Psoas muscle (tissue), 8 donors: ENCODE data around the gene PRH1. TPM values are rescaled to one million over a fixed set of nuclear protein-coding genes. Genes with fewer than 3 reads are reported as not detected.

Source experiments
- ATAC-seq, 4 donors: fragments of 200-7000 bp; cut with Tn5 transposase; one replicate each; pipeline ENCODE4 v1.9.1; 2020; ENCODE audit warnings: moderate library complexity in 3 of 4, mild to moderate bottlenecking in 2 of 4
- DNase-seq, 2 donors: peaks; one replicate each; pipeline ENCODE4 v3.0.0-alpha.2; 2020
- H3K27ac ChIP-seq: fragments of 200-600 bp; one replicate; pipeline ENCODE4 v1.8.0; 2022
- H3K27me3 ChIP-seq, 3 donors: fragments of 200-600 bp in 1 of 3; one replicate each; pipeline versions ENCODE4 v1.6.1 to v1.8.0; 2013 to 2022; ENCODE audit warnings: low read length in 2 of 3, mild to moderate bottlenecking in 2 of 3, moderate library complexity in 1 of 3; ENCODE audit not compliant: insufficient read depth in 3 of 3
- H3K36me3 ChIP-seq, 2 donors: fragments of 200-600 bp in 1 of 2; one replicate each; pipeline versions ENCODE4 v1.6.1 to v1.8.0; 2013 to 2022; ENCODE audit warnings: low read depth in 1 of 2, mild to moderate bottlenecking in 1 of 2, moderate library complexity in 1 of 2; ENCODE audit not compliant: insufficient read depth in 1 of 2
- H3K4me1 ChIP-seq: fragments of 200-600 bp; one replicate; pipeline ENCODE4 v1.8.0; 2022
- H3K4me3 ChIP-seq: fragments of 200-600 bp; one replicate; pipeline ENCODE4 v1.8.0; 2022; ENCODE audit warnings: mild to moderate bottlenecking
- H3K9me3 ChIP-seq: fragments of 200-600 bp; one replicate; pipeline ENCODE4 v1.8.0; 2022
- WGBS, 3 donors: extraction: QIAGEN DNeasy Blood & Tissue Kit; methylation state at CpG; one replicate each; pipeline versions ENCODE4 v1.1.6 to v1.1.7; 2013; 5-methylcytosine and 5-hydroxymethylcytosine counted together
- intact Hi-C, 2 donors: fragments of 100-400 bp; cut with DNase I; formaldehyde crosslinking; loops; one replicate each; pipeline versions ENCODE4 v1.11.0 to v1.14.2; 2022
- long read RNA-seq, 2 donors: library from polyadenylated mRNA; unstranded; transcript quantifications; one replicate each; pipeline ENCODE4 v2.0.0, GENCODE V29; 2021
- polyA plus RNA-seq, 3 donors: library from polyadenylated mRNA; stranded (reverse); fragments of 200-250 nt; gene quantifications; one replicate each; pipeline ENCODE4 v1.2.3, GENCODE V29; 2013
- total RNA-seq, 4 donors: library from RNA; stranded (reverse); fragmentation: NEBNext Ultra II Directional in 2 of 4; extraction: Animal tissue kit (Norgen Biotek cat#: 25700) in 2 of 4; gene quantifications; one replicate each; pipeline versions ENCODE4 v1.2.1 to v1.2.4, GENCODE V29; 2021 to 2023
- TF ChIP-seq, protein P1 (sequence below): fragments of 200-600 bp; IDR thresholded peaks from one replicate; pipeline ENCODE4 v1.8.0; 2022; ENCODE audit warnings: antibody characterized with exemption
- donor health status: healthy with polysubstance abuse.
- donor health status: DM: no; HTN: no; CAD: no; lungs with moderate emphysema.
- donor health status: Bipolar disorder and iron deficiency.
- donor health status: healthy.
- donor health status: DM: yes; HTN: yes; CAD: no.
- donor health status: DM: no; HTN: no; CAD: no.
- donor health status: DM: no; HTN: no; CAD: no.
- donor health status: DM: yes; HTN: yes; CAD: no.

PRH1 gene
- total RNA-seq (1 to 10 TPM; 3.0 to 6.1 (median 4.4) TPM), polyA plus RNA-seq (1 to 10 TPM in 2 of 3 donors, under 1 TPM in 1; 0.59 to 3.0 (median 1.2) TPM)
- long read RNA-seq, donor 1: 0 reads
- long read RNA-seq, donor 2, partial matches to known transcripts: 1 of 1 reads
- long read RNA-seq, donor 2, other reads (novel, unspliced or antisense): 0 of 1 reads

DNA sequence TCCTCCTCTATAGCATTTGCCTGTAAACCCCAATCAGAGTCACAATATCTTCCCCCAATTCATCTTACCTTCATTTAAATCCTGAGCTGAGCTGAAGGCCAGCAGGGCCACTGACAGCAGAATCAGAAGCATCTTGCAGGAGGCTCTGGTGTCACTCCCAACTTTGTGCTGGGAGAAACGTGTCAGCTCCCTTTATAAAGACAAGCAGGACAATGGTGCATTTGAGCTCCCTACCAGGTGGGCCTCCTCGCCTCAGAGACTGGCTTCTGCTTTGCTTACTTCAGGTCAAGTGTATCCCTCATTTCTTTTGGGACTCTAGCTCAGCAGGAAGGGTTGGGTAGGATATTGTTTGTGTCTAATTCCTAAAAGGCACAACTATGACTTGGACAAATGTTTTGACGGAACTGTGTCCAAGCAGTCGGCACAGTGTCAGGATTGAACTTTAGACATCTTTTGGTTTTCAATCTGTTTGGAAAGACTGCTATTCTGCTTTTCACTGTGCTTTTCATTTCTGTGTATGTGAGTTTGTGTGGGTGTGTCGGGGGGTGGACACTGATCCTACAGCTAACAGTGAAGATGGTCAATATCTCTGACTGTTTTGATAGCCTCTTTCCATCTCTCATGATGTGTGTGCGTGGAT, at the start of gene PRH1:
PRH1 (minus strand) TSS at position 170 of the 640 bp plus-strand sequence; CDS start at position 132, 38 bp downstream.
- Histone ChIP-seq H3K4me1 (no peaks in the 10 kb centered on the region), H3K4me3 (no peak within 1 kb of the TSS), H3K27me3 (no peaks in the 10 kb centered on the region), H3K36me3 (peaks cover 0 to 16% of the 10 kb centered on the region in 2 donors), H3K27ac (no peak within 1 kb of the TSS), H3K9me3 (no peaks in the 10 kb centered on the region)
- ATAC-seq (no peak), DNase-seq (no peak)
- intact Hi-C loops: no loop called here
- WGBS, 3 donors: 94 to 95% (median 94%) methylated on average over 6 of the region's 6 CpGs
- TF ChIP-seq, protein P1, sequence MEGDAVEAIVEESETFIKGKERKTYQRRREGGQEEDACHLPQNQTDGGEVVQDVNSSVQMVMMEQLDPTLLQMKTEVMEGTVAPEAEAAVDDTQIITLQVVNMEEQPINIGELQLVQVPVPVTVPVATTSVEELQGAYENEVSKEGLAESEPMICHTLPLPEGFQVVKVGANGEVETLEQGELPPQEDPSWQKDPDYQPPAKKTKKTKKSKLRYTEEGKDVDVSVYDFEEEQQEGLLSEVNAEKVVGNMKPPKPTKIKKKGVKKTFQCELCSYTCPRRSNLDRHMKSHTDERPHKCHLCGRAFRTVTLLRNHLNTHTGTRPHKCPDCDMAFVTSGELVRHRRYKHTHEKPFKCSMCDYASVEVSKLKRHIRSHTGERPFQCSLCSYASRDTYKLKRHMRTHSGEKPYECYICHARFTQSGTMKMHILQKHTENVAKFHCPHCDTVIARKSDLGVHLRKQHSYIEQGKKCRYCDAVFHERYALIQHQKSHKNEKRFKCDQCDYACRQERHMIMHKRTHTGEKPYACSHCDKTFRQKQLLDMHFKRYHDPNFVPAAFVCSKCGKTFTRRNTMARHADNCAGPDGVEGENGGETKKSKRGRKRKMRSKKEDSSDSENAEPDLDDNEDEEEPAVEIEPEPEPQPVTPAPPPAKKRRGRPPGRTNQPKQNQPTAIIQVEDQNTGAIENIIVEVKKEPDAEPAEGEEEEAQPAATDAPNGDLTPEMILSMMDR: no peak

DNA sequence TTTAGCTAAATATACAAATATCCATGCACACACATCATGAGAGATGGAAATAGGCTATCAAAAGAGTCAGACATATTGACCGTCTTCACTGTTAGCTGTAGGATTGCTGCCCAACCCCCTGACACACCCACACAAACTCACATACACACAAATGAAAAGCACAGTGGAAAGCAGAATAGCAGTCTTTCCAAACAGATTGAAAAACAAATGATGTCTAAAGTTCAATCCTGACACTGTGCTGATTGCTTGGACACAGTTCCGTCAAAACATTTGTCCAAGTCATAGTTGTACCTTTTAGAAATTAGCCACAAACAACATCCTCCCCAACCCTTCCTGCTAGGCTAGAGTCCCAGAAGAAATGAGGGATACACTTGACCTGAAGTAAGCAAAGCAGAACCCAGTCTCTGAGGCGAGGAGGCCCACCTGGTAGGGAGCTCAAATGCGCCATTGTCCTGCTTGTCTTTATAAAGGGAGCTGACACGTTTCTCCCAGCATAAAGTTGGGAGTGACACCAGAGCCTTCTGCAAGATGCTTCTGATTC, 44.8 kb upstream of the PRH1 start, which contains the start of gene PRH2:
PRH2 (plus strand) TSS at position 491 of the 541 bp plus-strand sequence; CDS start at position 529, 38 bp downstream.
- DNase-seq: no peak
- H3K27me3 ChIP-seq: no peaks in the 10 kb centered on the region

DNA sequence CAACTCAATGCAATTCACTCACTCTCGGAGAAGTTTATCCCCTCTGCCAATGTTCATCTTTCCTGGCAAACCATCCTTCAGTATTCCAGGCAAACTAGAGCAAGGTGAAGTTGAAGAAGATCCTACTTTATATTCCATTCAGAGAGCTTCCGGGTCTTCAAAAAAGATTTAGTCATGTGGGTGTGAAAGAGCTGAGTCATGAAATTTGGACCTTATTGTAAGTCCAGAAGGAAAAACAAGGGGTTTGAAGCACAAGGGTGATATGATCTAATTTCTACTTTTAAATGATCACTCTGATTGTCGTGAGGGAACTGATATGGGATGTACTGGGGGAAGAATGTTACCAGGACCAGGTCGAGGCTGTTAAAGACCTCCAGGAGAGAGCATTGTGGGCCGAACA, 42.2 kb upstream of the PRH1 start:
- ATAC-seq: no peak
- H3K9me3 ChIP-seq: no peaks in the 10 kb centered on the region
- no peak overlapping the region for H3K4me3 ChIP-seq
- intact Hi-C loops: no loop called here
- TF ChIP-seq, protein P1: no peak
- no peaks in the 10 kb centered on the region for H3K27me3 ChIP-seq
- H3K4me1 ChIP-seq: no peaks in the 10 kb centered on the region
- 86 to 95% (median 88%) methylated on average over 5 of the region's 5 CpGs for WGBS, 3 donors
- no peak overlapping the region for H3K27ac ChIP-seq
- H3K36me3 ChIP-seq: no peaks in the 10 kb centered on the region
- DNase-seq: no peak

More for the DNA sequence above, 44.8 kb upstream of the PRH1 start, which contains the start of gene PRH2:
- intact Hi-C loops: no loop called here
- Histone ChIP-seq H3K4me1 (no peaks in the 10 kb centered on the region), H3K9me3 (no peaks in the 10 kb centered on the region), H3K27ac (no peak within 1 kb of the TSS), H3K4me3 (no peak within 1 kb of the TSS), H3K36me3 (no peaks in the 10 kb centered on the region)
- 96 to 97% (median 96%) methylated on average over 5 of the region's 5 CpGs for WGBS, 3 donors
- TF ChIP-seq, protein P1: no peak
- no peak for ATAC-seq

DNA sequence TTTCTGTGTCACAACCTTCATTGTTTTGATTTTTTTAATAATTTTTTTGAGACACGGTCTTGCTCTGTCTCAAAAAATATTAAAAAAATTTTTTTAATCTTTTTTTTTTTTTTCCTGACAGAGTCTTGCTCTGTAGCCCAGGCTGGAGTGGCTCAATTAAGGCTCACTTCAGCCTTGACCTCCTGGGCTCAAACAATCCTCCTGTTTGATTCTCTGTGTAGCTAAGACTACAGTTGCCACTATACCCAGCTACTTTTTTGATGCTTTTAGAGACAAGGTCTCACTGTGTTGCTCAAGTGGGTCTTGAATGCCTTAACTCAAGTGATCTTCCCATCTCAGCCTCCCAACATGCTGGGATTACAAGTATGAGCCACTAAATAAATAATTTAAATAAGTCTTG, 35.8 kb upstream of the PRH1 start:
- 85 to 95% (median 92%) methylated on average over 1 of the region's 1 CpG for WGBS, 3 donors
- H3K27ac ChIP-seq: no peak overlapping the region
- H3K4me1 ChIP-seq: no peaks in the 10 kb centered on the region
- TF ChIP-seq, protein P1: no peak
- ATAC-seq (no peak), DNase-seq (no peak)
- H3K9me3 ChIP-seq: no peaks in the 10 kb centered on the region
- no peaks in the 10 kb centered on the region for H3K27me3 ChIP-seq
- H3K36me3 ChIP-seq: no peaks in the 10 kb centered on the region
- H3K4me3 ChIP-seq: no peak overlapping the region
- intact Hi-C loops: no loop called here
